SH-SY5Y (cell line): Measurements from ENCODE around the gene TSHZ1.

Experiments used
- GATA2 ChIP-seq: IDR thresholded peaks from 2 replicates; pipeline ENCODE4 v1.6.1; 2011; ENCODE audit warnings: mild to moderate bottlenecking, low read depth, low read length
- GATA3 ChIP-seq: IDR thresholded peaks from 2 replicates; pipeline ENCODE4 v1.6.1; 2011; ENCODE audit warnings: low read depth, mild to moderate bottlenecking, low read length, moderate library complexity

DNA sequence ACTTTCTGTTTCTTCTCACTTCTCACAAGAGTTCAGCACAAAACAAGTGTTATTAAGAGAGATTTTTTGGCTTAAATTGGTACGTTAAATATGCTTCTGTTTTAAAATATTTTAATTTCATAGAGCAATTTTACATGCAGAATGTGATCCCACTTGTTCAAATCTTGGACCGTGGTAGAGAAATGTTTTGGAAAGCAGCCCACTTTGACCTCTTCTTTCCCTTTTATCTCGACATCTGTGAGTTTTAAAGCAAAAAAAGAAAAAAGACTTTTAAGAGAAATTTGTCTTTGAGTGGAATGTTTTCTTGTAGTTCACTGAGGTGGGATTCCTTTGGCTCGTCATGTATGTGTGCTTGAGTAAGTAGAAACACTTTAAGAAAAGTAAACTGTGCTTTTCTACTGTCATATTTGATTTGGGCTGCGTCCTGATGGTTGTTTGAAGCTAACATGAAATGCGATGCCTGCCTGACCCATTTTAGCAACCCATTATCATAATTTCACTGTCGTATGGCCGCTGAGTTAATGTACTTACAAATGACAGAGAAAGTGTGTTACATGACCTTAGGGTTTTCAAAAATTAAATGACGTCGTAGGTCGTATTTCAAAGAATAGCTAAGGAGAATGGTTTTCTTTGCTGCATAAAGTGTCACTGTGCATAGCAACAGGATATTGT, 54.5 kb downstream of the TSHZ1 start:
- TF ChIP-seq GATA3 (no peak), GATA2 (no peak)
